ENCODE results near the gene GCGR. TPM values are rescaled to one million over a fixed set of nuclear protein-coding genes. Genes with fewer than 3 reads are reported as not detected.

Gene GCGR
- total RNA-seq, 1 donor from 2014 or later = not detected

- Mint-ChIP-seq H3K4me3 (peak overlapping the region; percentile 92), H3K27ac (ENCODE audit: unreplicated experiment) (peak overlapping the region; percentile 43), H3K4me1 (peaks cover 36% of the 10 kb centered on the region), H3K9me3 (no peaks in the 10 kb centered on the region), H3K27me3 (ENCODE audit: low read depth) (no peaks in the 10 kb centered on the region), H3K36me3 (ENCODE audit: low read depth) (peaks cover 3% of the 10 kb centered on the region)
- no peak for TF ChIP-seq CTCF (conservative IDR thresholded peaks at IDR 0.05)
- no peak for DNase-seq (ENCODE audit: low read depth, low spot score)
Observed at GRCh38 chr17:81831957-81832607, 28.1 kb downstream of the GCGR start.

GRCh38 chr17:81832608-81833159 is 28.7 kb downstream of the GCGR start:
- no peak for TF ChIP-seq CTCF (conservative IDR thresholded peaks at IDR 0.05)
- peak overlapping the region; percentile 57 for H3K27ac Mint-ChIP-seq (ENCODE audit: unreplicated experiment)
- no peaks in the 10 kb centered on the region for H3K27me3 Mint-ChIP-seq (ENCODE audit: low read depth)
- peaks cover 36% of the 10 kb centered on the region for H3K4me1 Mint-ChIP-seq
- DNase-seq (ENCODE audit: low read depth, low spot score) = peak; percentile 13
- H3K9me3 Mint-ChIP-seq = no peaks in the 10 kb centered on the region
- peaks cover 3% of the 10 kb centered on the region for H3K36me3 Mint-ChIP-seq (ENCODE audit: low read depth)
- peak overlapping the region; percentile 92 for H3K4me3 Mint-ChIP-seq

GRCh38 chr17:81833160-81833920 is 29.4 kb downstream of the GCGR start, which contains the start of gene MCRIP1:
Gene MCRIP1 (minus strand): TSS chr17:81833291. CDS start chr17:81824506, 8,785 bp downstream.
- Mint-ChIP-seq H3K4me1 (peaks cover 30% of the 10 kb centered on the region), H3K4me3 (peak within 1 kb of the TSS; percentile 94), H3K27ac (ENCODE audit: unreplicated experiment) (peak within 1 kb of the TSS; percentile 97), H3K36me3 (ENCODE audit: low read depth) (peaks cover 1% of the 10 kb centered on the region), H3K27me3 (ENCODE audit: low read depth) (no peaks in the 10 kb centered on the region), H3K9me3 (no peaks in the 10 kb centered on the region)
- peak; percentile 93 for DNase-seq (ENCODE audit: low read depth, low spot score)
- no peak for TF ChIP-seq CTCF (conservative IDR thresholded peaks at IDR 0.05)

GRCh38 chr17:81833921-81834830 is 30.2 kb downstream of the GCGR start:
- no peak for TF ChIP-seq CTCF (conservative IDR thresholded peaks at IDR 0.05)
- H3K27ac Mint-ChIP-seq (ENCODE audit: unreplicated experiment) = peak overlapping the region; percentile 97
- no peaks in the 10 kb centered on the region for H3K27me3 Mint-ChIP-seq (ENCODE audit: low read depth)
- H3K36me3 Mint-ChIP-seq (ENCODE audit: low read depth) = no peaks in the 10 kb centered on the region
- peak overlapping the region; percentile 94 for H3K4me3 Mint-ChIP-seq
- H3K4me1 Mint-ChIP-seq = peaks cover 24% of the 10 kb centered on the region
- no peaks in the 10 kb centered on the region for H3K9me3 Mint-ChIP-seq
- no peak for DNase-seq (ENCODE audit: low read depth, low spot score)

GRCh38 chr17:81834831-81835267 is 30.9 kb downstream of the GCGR start, which contains the start of gene PPP1R27:
Gene PPP1R27 (minus strand): TSS chr17:81835050. CDS start chr17:81834953, 97 bp downstream.
- TF ChIP-seq CTCF (conservative IDR thresholded peaks at IDR 0.05) = no peak
- H3K4me1 Mint-ChIP-seq = peaks cover 17% of the 10 kb centered on the region
- H3K4me3 Mint-ChIP-seq = peak within 1 kb of the TSS; percentile 94
- no peaks in the 10 kb centered on the region for H3K9me3 Mint-ChIP-seq
- peak within 1 kb of the TSS; percentile 97 for H3K27ac Mint-ChIP-seq (ENCODE audit: unreplicated experiment)
- no peak for DNase-seq (ENCODE audit: low read depth, low spot score)
- H3K36me3 Mint-ChIP-seq (ENCODE audit: low read depth) = no peaks in the 10 kb centered on the region
- H3K27me3 Mint-ChIP-seq (ENCODE audit: low read depth) = no peaks in the 10 kb centered on the region
